Esophagus squamous epithelium (tissue), 4 donors: ENCODE measurements around the gene STK32C.

ENCODE experiments used
- CTCF ChIP-seq, 6 experiments: fragments of 450-650 bp in 4 of 6; fragments of 200-600 bp in 2 of 6; sonication (generic) in 2 of 6; IDR thresholded peaks; one replicate each; pipeline ENCODE4 v1.5.1; 2016 to 2019; ENCODE audit warnings: antibody characterized with exemption in 6 of 6, mild to moderate bottlenecking in 4 of 6, moderate library complexity in 4 of 6
- POLR2A ChIP-seq, 4 donors: fragments of 450-650 bp; IDR thresholded peaks; one replicate each; pipeline ENCODE4 v1.6.1; 2017; ENCODE audit warnings: antibody characterized with exemption in 4 of 4, mild to moderate bottlenecking in 4 of 4, moderate library complexity in 3 of 4

DNA sequence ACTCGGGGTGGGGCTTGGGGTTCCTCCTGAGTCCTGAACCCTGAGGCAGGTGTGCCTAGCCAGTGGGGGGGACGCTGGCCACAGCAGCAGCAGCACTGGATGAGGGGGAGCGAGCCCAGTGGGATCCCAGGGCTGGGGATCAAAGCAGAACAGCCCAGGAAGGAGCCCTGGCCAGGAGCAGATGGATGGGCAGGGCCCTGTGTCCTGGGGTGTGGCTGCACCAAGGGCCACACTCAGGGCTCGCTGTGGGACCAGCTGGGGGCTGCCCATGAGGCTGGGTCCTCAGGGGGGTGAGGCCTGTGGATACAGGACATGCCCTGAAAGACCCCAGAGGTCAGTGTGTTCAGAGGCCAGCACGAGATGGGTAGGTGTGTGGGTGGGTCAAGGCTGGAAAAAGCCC is 50.9 kb downstream of the STK32C start:
- TF ChIP-seq POLR2A (IDR thresholded peaks at IDR 0.05) = no peak
- TF ChIP-seq CTCF (IDR thresholded peaks at IDR 0.05) = no peak
